SK-N-SH (cell line): ENCODE results near the gene INPP5A. TPM values are rescaled to one million over a fixed set of nuclear protein-coding genes. Genes with fewer than 3 reads are reported as not detected.
A peak's percentile ranks its signal among the peaks of the same experiment; 100 is the strongest.

Experiments used
- CTCF ChIA-PET: fragments of 300-600, 350-600 bp; formaldehyde crosslinking; extraction: SDS; loops from one replicate; lab custom pipeline; 2021; lab: Yijun Ruan, JAX
- POLR2A ChIA-PET: fragments of 350-600 bp; sonication (Branson Sonifier 250); formaldehyde crosslinking; extraction: SDS; loops from one replicate; lab custom pipeline; 2020; ENCODE audit warnings: antibody characterized with exemption, inconsistent platforms; lab: Yijun Ruan, JAX
- DNase-seq: peaks from one replicate; pipeline ENCODE4 v3.0.0; 2012
- H2AFZ ChIP-seq: fragments of 200-600 bp; sonication (generic); 2 replicates; pipeline ENCODE4 v1.8.1; 2016; ENCODE audit warnings: antibody characterized with exemption, mild to moderate bottlenecking, low read depth
- H3F3A ChIP-seq: fragments of 200-600 bp; sonication (generic); replicated peaks from 2 replicates; pipeline ENCODE3; 2016; ENCODE audit warnings: antibody characterized with exemption, mild to moderate bottlenecking; ENCODE audit not compliant: insufficient read depth
- H3K27ac ChIP-seq, 2 experiments: fragments of 200-500 bp in 1 of 2; fragments of 200-600 bp in 1 of 2; sonication (Bioruptor generic) in 1 of 2; sonication (generic), shearing (Covaris generic) in 1 of 2; 2 replicates each; pipeline versions ENCODE4 v1.5.1 to v1.6.1; 2014 to 2016; ENCODE audit warnings: low read depth in 2 of 2, inconsistent platforms in 1 of 2, low read length in 1 of 2, mild to moderate bottlenecking in 1 of 2, mixed read lengths in 1 of 2
- H3K27me3 ChIP-seq: fragments of 200-600 bp; sonication (generic), shearing (Covaris generic); 2 replicates; pipeline ENCODE4 v1.6.1; 2016; ENCODE audit warnings: mixed run types; ENCODE audit not compliant: insufficient read depth
- H3K36me3 ChIP-seq, 2 experiments: fragments of 200-500 bp in 1 of 2; fragments of 200-600 bp in 1 of 2; sonication (Bioruptor generic) in 1 of 2; sonication (generic) in 1 of 2; replicated peaks in 1 of 2; 2 replicates each; pipeline versions ENCODE3 to v1.5.1; 2014 to 2016; ENCODE audit warnings: low read length in 1 of 2, mild to moderate bottlenecking in 1 of 2; ENCODE audit not compliant: insufficient read depth in 2 of 2, control insufficient read depth in 1 of 2
- H3K4me1 ChIP-seq, 2 experiments: fragments of 200-500 bp in 1 of 2; fragments of 200-600 bp in 1 of 2; sonication (Bioruptor generic) in 1 of 2; sonication (generic), shearing (Covaris generic) in 1 of 2; 2 replicates each; pipeline versions ENCODE4 v1.5.1 to v1.6.1; 2014 to 2016; ENCODE audit warnings: low read depth in 1 of 2, low read length in 1 of 2, mixed run types in 1 of 2; ENCODE audit not compliant: insufficient read depth in 2 of 2, control insufficient read depth in 1 of 2
- H3K4me2 ChIP-seq: fragments of 200-600 bp; sonication (generic), shearing (Covaris generic); 2 replicates; pipeline ENCODE4 v1.6.1; 2017; ENCODE audit warnings: mixed run types
- H3K4me3 ChIP-seq, 2 experiments: fragments of 200-500 bp in 1 of 2; fragments of 200-600 bp in 1 of 2; sonication (Bioruptor generic) in 1 of 2; sonication (generic), shearing (Covaris generic) in 1 of 2; 2 replicates each; pipeline versions ENCODE4 v1.5.1 to v1.8.1; 2014 to 2016; ENCODE audit warnings: low read depth in 2 of 2, inconsistent platforms in 1 of 2, low read length in 1 of 2, mild to moderate bottlenecking in 1 of 2, mixed read lengths in 1 of 2, moderate library complexity in 1 of 2
- H3K79me2 ChIP-seq: fragments of 200-600 bp; sonication (generic); 2 replicates; pipeline ENCODE4 v1.8.1; 2017; ENCODE audit warnings: mild to moderate bottlenecking; ENCODE audit not compliant: insufficient read depth
- H3K9ac ChIP-seq: fragments of 200-600 bp; sonication (generic); 2 replicates; pipeline ENCODE4 v1.6.1; 2017; ENCODE audit warnings: mixed run types
- H3K9me2 ChIP-seq: fragments of 200-600 bp; sonication (generic); 2 replicates; pipeline ENCODE4 v1.6.1; 2017; ENCODE audit warnings: mixed run types
- H3K9me3 ChIP-seq: fragments of 200-600 bp; sonication (generic); 2 replicates; pipeline ENCODE4 v1.6.1; 2017; ENCODE audit warnings: mixed run types, mild to moderate bottlenecking, moderate library complexity
- H4K20me1 ChIP-seq: fragments of 200-600 bp; sonication (generic); 2 replicates; pipeline ENCODE4 v1.6.1; 2017; ENCODE audit warnings: mild to moderate bottlenecking, mixed run types; ENCODE audit not compliant: insufficient read depth
- EP300 ChIP-seq, 2 experiments: IDR thresholded peaks; 2 replicates each; pipeline versions ENCODE4 v1.4.0 to v1.6.1; 2012; ENCODE audit warnings: borderline replicate concordance in 1 of 2, low read depth in 1 of 2, low read length in 1 of 2
- EZH2phosphoT487 ChIP-seq: fragments of 200-600 bp; sonication (generic); IDR thresholded peaks from 2 replicates; pipeline ENCODE4 v1.6.1; 2017; ENCODE audit warnings: low read depth, mixed run types, mild to moderate bottlenecking, antibody characterized with exemption, moderate library complexity, borderline replicate concordance
- FOXM1 ChIP-seq: IDR thresholded peaks from 2 replicates; pipeline ENCODE4 v1.4.0; 2012; ENCODE audit warnings: low read depth, mild to moderate bottlenecking
- GATA2 ChIP-seq: sonication (generic); formaldehyde crosslinking; IDR thresholded peaks from 2 replicates; pipeline ENCODE4 v1.5.0; 2020; ENCODE audit warnings: mild to moderate bottlenecking, missing genetic modification reagents
- JUND ChIP-seq: IDR thresholded peaks from 2 replicates; pipeline ENCODE4 v1.4.0; 2012
- NFIC ChIP-seq: IDR thresholded peaks from 2 replicates; pipeline ENCODE4 v1.4.0; 2012; ENCODE audit warnings: borderline replicate concordance
- POLR2AphosphoS5 ChIP-seq: IDR thresholded peaks from 2 replicates; pipeline ENCODE4 v1.6.1; 2012; ENCODE audit warnings: low read depth, low read length
- RAD21 ChIP-seq: IDR thresholded peaks from 2 replicates; pipeline ENCODE4 v1.6.1; 2012; ENCODE audit warnings: mild to moderate bottlenecking, low read length
- SMC3 ChIP-seq: IDR thresholded peaks from 2 replicates; pipeline ENCODE4 v1.6.1; 2012; ENCODE audit warnings: low read depth, low read length, improper control_type of control experiment
- TAF1 ChIP-seq: IDR thresholded peaks from 2 replicates; pipeline ENCODE4 v1.6.1; 2012; ENCODE audit warnings: low read depth, mild to moderate bottlenecking, low read length, moderate library complexity, borderline replicate concordance
- TCF12 ChIP-seq: IDR thresholded peaks from 2 replicates; pipeline ENCODE4 v1.4.0; 2012
- TEAD4 ChIP-seq: IDR thresholded peaks from 2 replicates; pipeline ENCODE4 v1.4.0; 2012; ENCODE audit warnings: mild to moderate bottlenecking, borderline replicate concordance; ENCODE audit not compliant: insufficient read depth
- YY1 ChIP-seq: IDR thresholded peaks from 2 replicates; pipeline ENCODE4 v1.4.0; 2012; ENCODE audit warnings: low read depth, mild to moderate bottlenecking
- WGBS: methylation state at CpG from one replicate; pipeline ENCODE4 v1.1.6; 2017; ENCODE audit warnings: low lambda C conversion rate; 5-methylcytosine and 5-hydroxymethylcytosine counted together
- polyA plus RNA-seq, 3 experiments: library from polyadenylated mRNA; depleted of rRNA; stranded (reverse); fragments of >200 nt; gene quantifications; 2 replicates each; pipeline ENCODE4 v1.2.3, GENCODE V29; 2012
- TF ChIP-seq, protein P1 (sequence below): fragments of 150-350 bp; IDR thresholded peaks from 2 replicates; pipeline ENCODE4 v1.6.1; 2017; ENCODE audit warnings: antibody characterized with exemption, low read length, low read depth, borderline replicate concordance
- TF ChIP-seq, protein P2 (sequence below): IDR thresholded peaks from 2 replicates; pipeline ENCODE4 v1.4.0; 2012; ENCODE audit warnings: low read depth, borderline replicate concordance
- TF ChIP-seq, protein P3 (sequence below): IDR thresholded peaks from 2 replicates; pipeline ENCODE4 v1.4.0; 2012; ENCODE audit warnings: low read depth
- TF ChIP-seq, protein P4 (sequence below): IDR thresholded peaks from 2 replicates; pipeline ENCODE4 v1.4.0; 2012; ENCODE audit warnings: low read depth, borderline replicate concordance

INPP5A gene
- polyA plus RNA-seq, 1 of the 3 experiments (the other 2 are of a cell fraction), result 12.0 TPM

DNA sequence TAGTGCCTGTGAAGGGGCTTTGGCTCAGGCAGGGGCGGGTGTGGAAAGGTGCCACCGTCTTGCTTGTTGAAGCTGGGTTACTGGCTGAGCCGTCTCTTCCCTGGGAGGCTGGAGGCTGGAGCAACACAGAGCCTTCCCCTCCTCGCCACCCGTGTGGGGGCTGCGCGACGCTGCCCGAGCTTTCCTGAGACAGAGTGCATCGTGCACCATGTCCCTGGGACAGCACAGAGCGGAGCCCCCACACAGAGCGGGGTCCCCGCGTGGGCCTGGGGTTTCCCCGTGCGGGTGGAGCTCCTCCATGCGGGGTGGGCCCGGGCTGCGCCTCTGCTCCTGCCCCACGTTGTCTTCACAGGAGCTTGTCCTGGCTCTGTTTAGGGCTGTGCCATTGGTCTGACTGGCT is 69.9 kb downstream of the INPP5A start:
- Histone ChIP-seq H3K4me2 (no peak overlapping the region), H3K36me3 (no peaks in the 10 kb centered on the region), H3K9ac (no peak overlapping the region), H3K27me3 (no peaks in the 10 kb centered on the region), H3K4me3 (no peak overlapping the region), H3K27ac (peak overlapping the region in 1 of 2 experiments; percentile 79; a peak in 2 of 4 replicates), H2AFZ (no peak overlapping the region), H3F3A (no peaks in the 10 kb centered on the region), H4K20me1 (peaks cover 9% of the 10 kb centered on the region; the same call in 1 of the 2 replicates), H3K9me2 (no peaks in the 10 kb centered on the region), H3K4me1 (peaks cover 0 to 34% of the 10 kb centered on the region in 2 experiments; a peak in 1 of 4 replicates), H3K79me2 (0 out of 2 replicates have a peak, but pooled peaks cover 3% of the 10 kb centered on the region), H3K9me3 (no peaks in the 10 kb centered on the region)
- no peak for DNase-seq
- POLR2A ChIA-PET, result interaction anchor here (0.7 kb wide), 1 partner anchor 71 kb away, joined by 4 read pairs; no protein-coding TSS in a partner anchor
- WGBS, result 94% methylated on average over 15 of the region's 20 CpGs
- CTCF ChIA-PET, result interaction anchor here (0.8 to 1.7 kb wide), 5 partner anchors 25 to 148 kb away, joined by 3 to 6 read pairs (median 3); no protein-coding TSS in a partner anchor
- TF ChIP-seq POLR2AphosphoS5 (no peak), SMC3 (no peak)

DNA sequence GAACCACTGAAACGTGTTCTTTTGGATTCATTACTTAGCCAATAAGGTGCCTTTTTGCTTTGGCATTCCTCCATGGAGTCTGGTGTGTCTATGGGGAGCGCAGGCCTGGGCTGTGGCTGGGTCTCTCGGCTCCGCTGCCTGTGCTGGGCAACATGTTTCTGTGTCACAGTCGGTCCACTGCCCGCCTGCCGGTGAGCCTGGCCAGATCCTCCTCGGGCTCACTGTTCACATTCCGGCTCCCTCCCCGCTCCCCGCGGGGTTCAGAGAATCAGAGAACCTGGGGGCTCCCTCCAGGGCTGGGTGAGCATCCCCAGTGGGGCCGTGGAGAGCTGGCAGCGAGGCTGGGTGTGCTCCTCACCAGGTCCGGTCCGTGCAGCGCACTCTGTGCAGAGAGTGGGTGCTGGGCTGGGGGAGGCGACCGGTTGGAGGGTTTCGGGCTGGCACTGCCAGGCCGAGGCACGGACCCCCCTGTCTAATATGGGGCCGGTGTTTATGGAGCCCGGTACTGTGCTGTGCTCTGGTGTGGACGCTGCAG is 70.4 kb downstream of the INPP5A start:
- H3K27me3 ChIP-seq, result no peaks in the 10 kb centered on the region
- H3K9me3 ChIP-seq, result no peaks in the 10 kb centered on the region
- peak; percentile 53 for DNase-seq
- no peak overlapping the region for H3K9ac ChIP-seq
- H3K36me3 ChIP-seq, result no peaks in the 10 kb centered on the region
- 0 out of 2 replicates have a peak, but pooled peaks cover 1% of the 10 kb centered on the region for H3K79me2 ChIP-seq
- 92% methylated on average over 14 of the region's 25 CpGs for WGBS
- H3K4me1 ChIP-seq, result peaks cover 0 to 34% of the 10 kb centered on the region in 2 experiments; a peak in 1 of 4 replicates
- CTCF ChIA-PET, result interaction anchor here (1.2 to 1.7 kb wide), 3 partner anchors 28 to 149 kb away, joined by 3 to 6 read pairs (median 4); no protein-coding TSS in a partner anchor
- no peak overlapping the region for H2AFZ ChIP-seq
- H3F3A ChIP-seq, result no peaks in the 10 kb centered on the region
- no peak overlapping the region for H3K4me2 ChIP-seq
- peaks cover 9% of the 10 kb centered on the region; the same call in 1 of the 2 replicates for H4K20me1 ChIP-seq
- no peak overlapping the region for H3K4me3 ChIP-seq
- H3K9me2 ChIP-seq, result no peaks in the 10 kb centered on the region
- H3K27ac ChIP-seq, result no peak overlapping the region
- TF ChIP-seq, protein P1, sequence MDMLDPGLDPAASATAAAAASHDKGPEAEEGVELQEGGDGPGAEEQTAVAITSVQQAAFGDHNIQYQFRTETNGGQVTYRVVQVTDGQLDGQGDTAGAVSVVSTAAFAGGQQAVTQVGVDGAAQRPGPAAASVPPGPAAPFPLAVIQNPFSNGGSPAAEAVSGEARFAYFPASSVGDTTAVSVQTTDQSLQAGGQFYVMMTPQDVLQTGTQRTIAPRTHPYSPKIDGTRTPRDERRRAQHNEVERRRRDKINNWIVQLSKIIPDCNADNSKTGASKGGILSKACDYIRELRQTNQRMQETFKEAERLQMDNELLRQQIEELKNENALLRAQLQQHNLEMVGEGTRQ, result no peak
- no peak for TF ChIP-seq GATA2
- no peak for TF ChIP-seq YY1
- TF ChIP-seq, protein P2, sequence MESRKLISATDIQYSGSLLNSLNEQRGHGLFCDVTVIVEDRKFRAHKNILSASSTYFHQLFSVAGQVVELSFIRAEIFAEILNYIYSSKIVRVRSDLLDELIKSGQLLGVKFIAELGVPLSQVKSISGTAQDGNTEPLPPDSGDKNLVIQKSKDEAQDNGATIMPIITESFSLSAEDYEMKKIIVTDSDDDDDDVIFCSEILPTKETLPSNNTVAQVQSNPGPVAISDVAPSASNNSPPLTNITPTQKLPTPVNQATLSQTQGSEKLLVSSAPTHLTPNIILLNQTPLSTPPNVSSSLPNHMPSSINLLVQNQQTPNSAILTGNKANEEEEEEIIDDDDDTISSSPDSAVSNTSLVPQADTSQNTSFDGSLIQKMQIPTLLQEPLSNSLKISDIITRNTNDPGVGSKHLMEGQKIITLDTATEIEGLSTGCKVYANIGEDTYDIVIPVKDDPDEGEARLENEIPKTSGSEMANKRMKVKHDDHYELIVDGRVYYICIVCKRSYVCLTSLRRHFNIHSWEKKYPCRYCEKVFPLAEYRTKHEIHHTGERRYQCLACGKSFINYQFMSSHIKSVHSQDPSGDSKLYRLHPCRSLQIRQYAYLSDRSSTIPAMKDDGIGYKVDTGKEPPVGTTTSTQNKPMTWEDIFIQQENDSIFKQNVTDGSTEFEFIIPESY, result no peak
- TF ChIP-seq, protein P3, sequence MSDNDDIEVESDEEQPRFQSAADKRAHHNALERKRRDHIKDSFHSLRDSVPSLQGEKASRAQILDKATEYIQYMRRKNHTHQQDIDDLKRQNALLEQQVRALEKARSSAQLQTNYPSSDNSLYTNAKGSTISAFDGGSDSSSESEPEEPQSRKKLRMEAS, result no peak
- TF ChIP-seq TEAD4, result no peak
- no peak for TF ChIP-seq SMC3
- no peak for TF ChIP-seq EZH2phosphoT487
- no peak for TF ChIP-seq EP300 (IDR thresholded peaks at IDR 0.05; ENCODE audit: borderline replicate concordance in 1 of 2, low read depth in 1 of 2, low read length in 1 of 2)
- no peak for TF ChIP-seq RAD21
- no peak for TF ChIP-seq TCF12
- no peak for TF ChIP-seq JUND
- TF ChIP-seq, protein P4, sequence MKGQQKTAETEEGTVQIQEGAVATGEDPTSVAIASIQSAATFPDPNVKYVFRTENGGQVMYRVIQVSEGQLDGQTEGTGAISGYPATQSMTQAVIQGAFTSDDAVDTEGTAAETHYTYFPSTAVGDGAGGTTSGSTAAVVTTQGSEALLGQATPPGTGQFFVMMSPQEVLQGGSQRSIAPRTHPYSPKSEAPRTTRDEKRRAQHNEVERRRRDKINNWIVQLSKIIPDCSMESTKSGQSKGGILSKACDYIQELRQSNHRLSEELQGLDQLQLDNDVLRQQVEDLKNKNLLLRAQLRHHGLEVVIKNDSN, result no peak
- TF ChIP-seq TAF1, result no peak
- no peak for TF ChIP-seq FOXM1
- TF ChIP-seq NFIC, result no peak
- TF ChIP-seq, all 33 proteins: peak for 0
- POLR2A ChIA-PET, result no interaction called here
